Body of pancreas (tissue), 4 donors: ENCODE results near the gene HES5.

Experiments
- POLR2A ChIP-seq, 3 donors: fragments of 450-650 bp; IDR thresholded peaks; one replicate each; pipeline ENCODE4 v1.6.1; 2016; ENCODE audit warnings: antibody characterized with exemption in 3 of 3, mild to moderate bottlenecking in 2 of 3
- TF ChIP-seq, protein P1 (sequence below), 7 experiments: fragments of 450-650 bp in 4 of 7; fragments of 200-600 bp in 3 of 7; sonication (generic) in 3 of 7; IDR thresholded peaks; one replicate each; pipeline ENCODE4 v1.5.1; 2016 to 2019; ENCODE audit warnings: antibody characterized with exemption in 7 of 7

DNA sequence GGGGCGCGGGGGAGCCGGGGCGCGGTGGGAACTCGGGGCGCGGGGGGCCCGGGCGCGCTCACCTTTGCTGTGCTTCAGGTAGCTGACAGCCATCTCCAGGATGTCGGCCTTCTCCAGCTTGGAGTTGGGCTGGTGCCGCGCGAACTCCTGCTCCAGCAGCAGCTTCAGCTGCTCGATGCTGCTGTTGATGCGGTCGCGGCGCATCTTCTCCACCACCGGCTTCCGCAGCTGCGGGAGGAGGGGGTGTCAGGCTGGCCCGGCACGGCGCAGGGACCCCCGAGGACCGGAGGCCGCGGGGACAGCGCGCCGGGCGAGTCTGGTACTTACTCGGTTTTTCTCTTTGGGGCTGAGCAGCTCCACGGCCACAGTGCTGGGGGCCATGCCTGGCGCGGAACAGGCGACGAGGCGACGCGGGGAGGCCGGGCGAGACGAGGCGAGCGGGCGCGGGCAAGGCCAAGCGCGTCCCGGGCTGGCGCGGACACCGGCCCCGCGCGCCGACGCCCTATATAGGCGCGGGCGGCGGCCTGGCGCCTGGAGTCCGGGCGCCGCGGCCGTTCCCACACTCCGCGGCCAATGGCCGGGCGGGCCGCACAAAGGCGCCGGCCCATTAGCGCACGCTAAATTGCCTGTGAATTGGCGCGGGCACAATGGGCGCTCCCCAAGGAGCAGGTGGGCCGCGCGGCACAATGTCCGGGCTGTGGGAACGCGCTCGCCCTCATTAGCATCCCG is at the start of gene HES5:
- TF ChIP-seq, protein P1, sequence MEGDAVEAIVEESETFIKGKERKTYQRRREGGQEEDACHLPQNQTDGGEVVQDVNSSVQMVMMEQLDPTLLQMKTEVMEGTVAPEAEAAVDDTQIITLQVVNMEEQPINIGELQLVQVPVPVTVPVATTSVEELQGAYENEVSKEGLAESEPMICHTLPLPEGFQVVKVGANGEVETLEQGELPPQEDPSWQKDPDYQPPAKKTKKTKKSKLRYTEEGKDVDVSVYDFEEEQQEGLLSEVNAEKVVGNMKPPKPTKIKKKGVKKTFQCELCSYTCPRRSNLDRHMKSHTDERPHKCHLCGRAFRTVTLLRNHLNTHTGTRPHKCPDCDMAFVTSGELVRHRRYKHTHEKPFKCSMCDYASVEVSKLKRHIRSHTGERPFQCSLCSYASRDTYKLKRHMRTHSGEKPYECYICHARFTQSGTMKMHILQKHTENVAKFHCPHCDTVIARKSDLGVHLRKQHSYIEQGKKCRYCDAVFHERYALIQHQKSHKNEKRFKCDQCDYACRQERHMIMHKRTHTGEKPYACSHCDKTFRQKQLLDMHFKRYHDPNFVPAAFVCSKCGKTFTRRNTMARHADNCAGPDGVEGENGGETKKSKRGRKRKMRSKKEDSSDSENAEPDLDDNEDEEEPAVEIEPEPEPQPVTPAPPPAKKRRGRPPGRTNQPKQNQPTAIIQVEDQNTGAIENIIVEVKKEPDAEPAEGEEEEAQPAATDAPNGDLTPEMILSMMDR (IDR thresholded peaks at IDR 0.05), result no peak
- TF ChIP-seq POLR2A (IDR thresholded peaks at IDR 0.05), result no peak
